HEK293 (cell line): ENCODE measurements around the gene TRAF4.

Source experiments
- CTCF ChIA-PET: fragments of 350-600 bp; formaldehyde crosslinking; extraction: SDS; loops from one replicate; lab custom pipeline; 2021; ENCODE audit warnings: antibody characterized with exemption; lab: Yijun Ruan, JAX
- POLR2A ChIA-PET: fragments of 300-600 bp; formaldehyde crosslinking; extraction: SDS; loops from one replicate; lab custom pipeline; 2020; ENCODE audit warnings: antibody characterized with exemption, inconsistent platforms; lab: Yijun Ruan, JAX
- H3K27ac ChIP-seq: fragments of 200-500 bp; sonication (Bioruptor generic); 2 replicates; pipeline ENCODE4 v1.5.1; 2014; ENCODE audit warnings: low read depth, low read length, control low read depth, inconsistent platforms; ENCODE audit errors: extremely low read depth
- H3K36me3 ChIP-seq, 2 experiments: fragments of 200-500 bp in 1 of 2; sonication (Bioruptor generic) in 1 of 2; 1 replicate in 1 of 2; 2 replicates in 1 of 2; pipeline ENCODE4 v1.5.1; 2014 to 2017; ENCODE audit warnings: inconsistent platforms in 2 of 2, low read length in 2 of 2; ENCODE audit not compliant: control insufficient read depth in 2 of 2, insufficient read depth in 1 of 2
- H3K4me1 ChIP-seq: fragments of 200-500 bp; sonication (Bioruptor generic); 2 replicates; pipeline ENCODE4 v1.5.1; 2014; ENCODE audit warnings: mild to moderate bottlenecking, low read length, inconsistent platforms; ENCODE audit not compliant: control insufficient read depth, insufficient read depth
- H3K4me3 ChIP-seq: 2 replicates; pipeline ENCODE4 v1.5.1; 2011; ENCODE audit warnings: low read depth, mild to moderate bottlenecking, control low read depth, low read length, moderate library complexity
- H3K9me3 ChIP-seq: fragments of 200-500 bp; sonication (Bioruptor generic); 2 replicates; pipeline ENCODE4 v1.5.1; 2014; ENCODE audit warnings: low read depth, low read length, inconsistent platforms; ENCODE audit not compliant: control insufficient read depth, insufficient read depth
- MEIS1 ChIP-seq: sonication (generic); formaldehyde crosslinking; IDR thresholded peaks from 2 replicates; pipeline ENCODE4 v1.8.1; 2022; ENCODE audit warnings: missing genetic modification reagents, mild to moderate bottlenecking, borderline replicate concordance
- RBAK ChIP-seq: fragments of 450-650 bp; formaldehyde crosslinking; IDR thresholded peaks from 2 replicates; pipeline ENCODE4 v1.5.1; 2016; ENCODE audit warnings: missing biosample characterization, missing genetic modification characterization
- TRIM28 ChIP-seq: IDR thresholded peaks from 2 replicates; pipeline ENCODE4 v1.6.1; 2011; ENCODE audit warnings: low read length, control low read depth, borderline replicate concordance
- ZBTB17 ChIP-seq: fragments of 450-650 bp; formaldehyde crosslinking; IDR thresholded peaks from 2 replicates; pipeline ENCODE4 v1.5.1; 2016; ENCODE audit warnings: missing biosample characterization, missing genetic modification characterization
- ZNF221 ChIP-seq: fragments of 450-650 bp; formaldehyde crosslinking; IDR thresholded peaks from 2 replicates; pipeline ENCODE4 v1.5.1; 2017; ENCODE audit warnings: missing biosample characterization, missing genetic modification characterization, borderline replicate concordance
- ZNF521 ChIP-seq: fragments of 450-650 bp; formaldehyde crosslinking; IDR thresholded peaks from 2 replicates; pipeline ENCODE4 v1.5.1; 2017; ENCODE audit warnings: missing biosample characterization, mild to moderate bottlenecking, missing genetic modification characterization
- ZNF555 ChIP-seq: fragments of 450-650 bp; formaldehyde crosslinking; conservative IDR thresholded peaks from 2 replicates; pipeline ENCODE4 v1.5.1; 2017; ENCODE audit warnings: missing biosample characterization, mild to moderate bottlenecking, missing genetic modification characterization, inconsistent platforms
- ZNF610 ChIP-seq: fragments of 450-650 bp; formaldehyde crosslinking; IDR thresholded peaks from 2 replicates; pipeline ENCODE4 v1.5.1; 2016; ENCODE audit warnings: missing biosample characterization, missing genetic modification characterization, borderline replicate concordance
- ZNF660 ChIP-seq: fragments of 450-650 bp; IDR thresholded peaks from 2 replicates; pipeline ENCODE4 v1.5.1; 2018; ENCODE audit warnings: missing biosample characterization, mild to moderate bottlenecking, missing genetic modification characterization
- TF ChIP-seq, protein P1 (sequence below): fragments of 450-650 bp; formaldehyde crosslinking; conservative IDR thresholded peaks from 2 replicates; pipeline ENCODE4 v1.5.1; 2016; ENCODE audit warnings: low read depth, missing biosample characterization, missing genetic modification characterization
- TF ChIP-seq, protein P2 (sequence below): fragments of 450-650 bp; formaldehyde crosslinking; conservative IDR thresholded peaks from 2 replicates; pipeline ENCODE4 v1.5.1; 2016; ENCODE audit warnings: low read depth, missing biosample characterization, missing genetic modification characterization
- TF ChIP-seq, protein P3 (sequence below): fragments of 450-650 bp; formaldehyde crosslinking; IDR thresholded peaks from 2 replicates; pipeline ENCODE4 v1.5.1; 2016; ENCODE audit warnings: missing biosample characterization, missing genetic modification characterization
- TF ChIP-seq, protein P4 (sequence below): fragments of 450-650 bp; IDR thresholded peaks from 2 replicates; pipeline ENCODE4 v1.5.1; 2018; ENCODE audit warnings: missing biosample characterization, mild to moderate bottlenecking, missing genetic modification characterization
- TF ChIP-seq, protein P5 (sequence below): fragments of 450-650 bp; formaldehyde crosslinking; IDR thresholded peaks from 2 replicates; pipeline ENCODE4 v1.5.1; 2016; ENCODE audit warnings: missing biosample characterization, missing genetic modification characterization, low read depth
- TF ChIP-seq, protein P6 (sequence below): fragments of 450-650 bp; formaldehyde crosslinking; IDR thresholded peaks from 2 replicates; pipeline ENCODE4 v1.5.1; 2016; ENCODE audit warnings: missing biosample characterization, missing genetic modification characterization, borderline replicate concordance

TRAF4 gene

DNA sequence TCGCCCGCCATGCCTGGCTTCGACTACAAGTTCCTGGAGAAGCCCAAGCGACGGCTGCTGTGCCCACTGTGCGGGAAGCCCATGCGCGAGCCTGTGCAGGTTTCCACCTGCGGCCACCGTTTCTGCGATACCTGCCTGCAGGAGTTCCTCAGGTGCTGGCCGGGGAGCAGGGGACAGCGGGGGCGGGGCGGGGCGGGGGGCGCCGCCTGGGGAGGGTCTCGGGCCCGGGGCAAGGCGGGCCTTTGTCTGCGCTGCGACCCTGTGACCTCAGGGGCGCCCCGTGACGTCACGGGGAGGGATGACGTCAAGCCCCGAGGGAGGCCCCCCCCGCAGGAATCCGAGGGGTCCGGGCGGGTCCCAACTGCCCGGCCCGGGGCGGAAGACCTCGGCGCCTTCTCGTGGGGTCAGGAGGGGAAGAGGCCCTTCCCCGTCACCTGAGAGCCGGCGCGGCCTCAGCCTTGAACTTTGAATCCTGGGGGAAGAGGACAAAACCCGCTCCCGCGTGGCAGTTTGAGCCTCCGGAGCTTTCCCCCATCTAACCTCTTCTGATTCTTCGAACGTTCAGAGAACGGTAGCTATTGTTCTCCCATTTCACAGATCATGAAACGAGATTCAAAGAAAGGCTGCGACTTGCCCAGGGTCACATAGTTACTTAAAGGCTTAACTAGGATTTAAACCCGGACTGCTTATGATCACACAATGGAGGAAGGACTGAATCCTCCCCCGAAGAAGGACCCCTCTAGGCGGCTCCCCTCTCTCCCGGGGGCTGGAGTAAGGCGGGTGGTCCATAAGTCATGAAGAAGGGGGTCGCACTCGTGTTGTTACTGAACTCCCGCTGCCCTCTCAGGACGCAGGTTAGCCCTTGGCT, 527 bp downstream of the TRAF4 start:
- Histone ChIP-seq H3K4me3 (peak overlapping the region; percentile 69), H3K27ac (peak overlapping the region; percentile 94), H3K36me3 (peaks cover 3 to 59% of the 10 kb centered on the region in 2 experiments; a peak in 2 of 3 replicates), H3K4me1 (peaks cover 11% of the 10 kb centered on the region; the same call in 1 of the 2 replicates), H3K9me3 (no peaks in the 10 kb centered on the region)
- CTCF ChIA-PET = interaction anchor here (0.6 to 16.7 kb wide), 5 partner anchors 19 to 174 kb away, joined by 3 to 445 read pairs (median 6); partner anchors contain the start of genes NEK8, RPL23A and TLCD1
- POLR2A ChIA-PET = interaction anchor here (0.6 to 14.1 kb wide), 16 partner anchors 9 to 207 kb away, joined by 3 to 448 read pairs (median 4); partner anchors contain the start of genes FAM222B, NEK8, PHF12 and RPL23A
- TF ChIP-seq, protein P1, sequence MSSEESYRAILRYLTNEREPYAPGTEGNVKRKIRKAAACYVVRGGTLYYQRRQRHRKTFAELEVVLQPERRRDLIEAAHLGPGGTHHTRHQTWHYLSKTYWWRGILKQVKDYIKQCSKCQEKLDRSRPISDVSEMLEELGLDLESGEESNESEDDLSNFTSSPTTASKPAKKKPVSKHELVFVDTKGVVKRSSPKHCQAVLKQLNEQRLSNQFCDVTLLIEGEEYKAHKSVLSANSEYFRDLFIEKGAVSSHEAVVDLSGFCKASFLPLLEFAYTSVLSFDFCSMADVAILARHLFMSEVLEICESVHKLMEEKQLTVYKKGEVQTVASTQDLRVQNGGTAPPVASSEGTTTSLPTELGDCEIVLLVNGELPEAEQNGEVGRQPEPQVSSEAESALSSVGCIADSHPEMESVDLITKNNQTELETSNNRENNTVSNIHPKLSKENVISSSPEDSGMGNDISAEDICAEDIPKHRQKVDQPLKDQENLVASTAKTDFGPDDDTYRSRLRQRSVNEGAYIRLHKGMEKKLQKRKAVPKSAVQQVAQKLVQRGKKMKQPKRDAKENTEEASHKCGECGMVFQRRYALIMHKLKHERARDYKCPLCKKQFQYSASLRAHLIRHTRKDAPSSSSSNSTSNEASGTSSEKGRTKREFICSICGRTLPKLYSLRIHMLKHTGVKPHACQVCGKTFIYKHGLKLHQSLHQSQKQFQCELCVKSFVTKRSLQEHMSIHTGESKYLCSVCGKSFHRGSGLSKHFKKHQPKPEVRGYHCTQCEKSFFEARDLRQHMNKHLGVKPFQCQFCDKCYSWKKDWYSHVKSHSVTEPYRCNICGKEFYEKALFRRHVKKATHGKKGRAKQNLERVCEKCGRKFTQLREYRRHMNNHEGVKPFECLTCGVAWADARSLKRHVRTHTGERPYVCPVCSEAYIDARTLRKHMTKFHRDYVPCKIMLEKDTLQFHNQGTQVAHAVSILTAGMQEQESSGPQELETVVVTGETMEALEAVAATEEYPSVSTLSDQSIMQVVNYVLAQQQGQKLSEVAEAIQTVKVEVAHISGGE (tag by site-specific recombination) = no peak
- TF ChIP-seq, protein P2, sequence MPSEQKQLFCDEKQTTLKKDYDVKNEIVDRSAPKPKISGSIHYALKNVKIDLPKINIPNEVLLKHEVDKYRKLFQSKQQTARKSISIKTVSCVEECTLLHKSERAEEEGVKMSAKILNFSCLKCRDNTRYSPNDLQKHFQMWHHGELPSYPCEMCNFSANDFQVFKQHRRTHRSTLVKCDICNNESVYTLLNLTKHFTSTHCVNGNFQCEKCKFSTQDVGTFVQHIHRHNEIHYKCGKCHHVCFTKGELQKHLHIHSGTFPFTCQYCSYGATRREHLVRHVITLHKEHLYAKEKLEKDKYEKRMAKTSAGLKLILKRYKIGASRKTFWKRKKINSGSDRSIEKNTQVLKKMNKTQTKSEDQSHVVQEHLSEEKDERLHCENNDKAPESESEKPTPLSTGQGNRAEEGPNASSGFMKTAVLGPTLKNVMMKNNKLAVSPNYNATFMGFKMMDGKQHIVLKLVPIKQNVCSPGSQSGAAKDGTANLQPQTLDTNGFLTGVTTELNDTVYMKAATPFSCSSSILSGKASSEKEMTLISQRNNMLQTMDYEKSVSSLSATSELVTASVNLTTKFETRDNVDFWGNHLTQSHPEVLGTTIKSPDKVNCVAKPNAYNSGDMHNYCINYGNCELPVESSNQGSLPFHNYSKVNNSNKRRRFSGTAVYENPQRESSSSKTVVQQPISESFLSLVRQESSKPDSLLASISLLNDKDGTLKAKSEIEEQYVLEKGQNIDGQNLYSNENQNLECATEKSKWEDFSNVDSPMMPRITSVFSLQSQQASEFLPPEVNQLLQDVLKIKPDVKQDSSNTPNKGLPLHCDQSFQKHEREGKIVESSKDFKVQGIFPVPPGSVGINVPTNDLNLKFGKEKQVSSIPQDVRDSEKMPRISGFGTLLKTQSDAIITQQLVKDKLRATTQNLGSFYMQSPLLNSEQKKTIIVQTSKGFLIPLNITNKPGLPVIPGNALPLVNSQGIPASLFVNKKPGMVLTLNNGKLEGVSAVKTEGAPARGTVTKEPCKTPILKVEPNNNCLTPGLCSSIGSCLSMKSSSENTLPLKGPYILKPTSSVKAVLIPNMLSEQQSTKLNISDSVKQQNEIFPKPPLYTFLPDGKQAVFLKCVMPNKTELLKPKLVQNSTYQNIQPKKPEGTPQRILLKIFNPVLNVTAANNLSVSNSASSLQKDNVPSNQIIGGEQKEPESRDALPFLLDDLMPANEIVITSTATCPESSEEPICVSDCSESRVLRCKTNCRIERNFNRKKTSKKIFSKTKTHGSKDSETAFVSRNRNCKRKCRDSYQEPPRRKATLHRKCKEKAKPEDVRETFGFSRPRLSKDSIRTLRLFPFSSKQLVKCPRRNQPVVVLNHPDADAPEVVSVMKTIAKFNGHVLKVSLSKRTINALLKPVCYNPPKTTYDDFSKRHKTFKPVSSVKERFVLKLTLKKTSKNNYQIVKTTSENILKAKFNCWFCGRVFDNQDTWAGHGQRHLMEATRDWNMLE (tag by site-specific recombination) = no peak
- TF ChIP-seq, protein P3, sequence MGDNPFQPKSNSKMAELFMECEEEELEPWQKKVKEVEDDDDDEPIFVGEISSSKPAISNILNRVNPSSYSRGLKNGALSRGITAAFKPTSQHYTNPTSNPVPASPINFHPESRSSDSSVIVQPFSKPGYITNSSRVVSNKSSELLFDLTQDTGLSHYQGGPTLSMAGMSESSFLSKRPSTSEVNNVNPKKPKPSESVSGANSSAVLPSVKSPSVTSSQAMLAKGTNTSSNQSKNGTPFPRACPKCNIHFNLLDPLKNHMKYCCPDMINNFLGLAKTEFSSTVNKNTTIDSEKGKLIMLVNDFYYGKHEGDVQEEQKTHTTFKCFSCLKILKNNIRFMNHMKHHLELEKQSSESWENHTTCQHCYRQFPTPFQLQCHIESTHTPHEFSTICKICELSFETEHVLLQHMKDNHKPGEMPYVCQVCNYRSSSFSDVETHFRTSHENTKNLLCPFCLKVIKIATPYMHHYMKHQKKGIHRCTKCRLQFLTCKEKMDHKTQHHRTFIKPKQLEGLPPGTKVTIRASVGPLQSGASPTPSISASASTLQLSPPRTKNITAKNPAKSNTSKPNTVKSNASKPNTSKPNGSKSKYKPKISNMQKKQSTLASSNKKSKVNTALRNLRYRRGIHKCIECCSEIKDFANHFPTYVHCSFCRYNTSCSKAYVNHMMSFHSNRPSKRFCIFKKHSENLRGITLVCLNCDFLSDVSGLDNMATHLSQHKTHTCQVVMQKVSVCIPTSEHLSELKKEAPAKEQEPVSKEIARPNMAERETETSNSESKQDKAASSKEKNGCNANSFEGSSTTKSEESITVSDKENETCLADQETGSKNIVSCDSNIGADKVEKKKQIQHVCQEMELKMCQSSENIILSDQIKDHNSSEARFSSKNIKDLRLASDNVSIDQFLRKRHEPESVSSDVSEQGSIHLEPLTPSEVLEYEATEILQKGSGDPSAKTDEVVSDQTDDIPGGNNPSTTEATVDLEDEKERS (tag by site-specific recombination) = no peak
- no peak for TF ChIP-seq ZNF521
- TF ChIP-seq, protein P4, sequence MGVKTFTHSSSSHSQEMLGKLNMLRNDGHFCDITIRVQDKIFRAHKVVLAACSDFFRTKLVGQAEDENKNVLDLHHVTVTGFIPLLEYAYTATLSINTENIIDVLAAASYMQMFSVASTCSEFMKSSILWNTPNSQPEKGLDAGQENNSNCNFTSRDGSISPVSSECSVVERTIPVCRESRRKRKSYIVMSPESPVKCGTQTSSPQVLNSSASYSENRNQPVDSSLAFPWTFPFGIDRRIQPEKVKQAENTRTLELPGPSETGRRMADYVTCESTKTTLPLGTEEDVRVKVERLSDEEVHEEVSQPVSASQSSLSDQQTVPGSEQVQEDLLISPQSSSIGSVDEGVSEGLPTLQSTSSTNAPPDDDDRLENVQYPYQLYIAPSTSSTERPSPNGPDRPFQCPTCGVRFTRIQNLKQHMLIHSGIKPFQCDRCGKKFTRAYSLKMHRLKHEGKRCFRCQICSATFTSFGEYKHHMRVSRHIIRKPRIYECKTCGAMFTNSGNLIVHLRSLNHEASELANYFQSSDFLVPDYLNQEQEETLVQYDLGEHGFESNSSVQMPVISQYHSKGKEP (tag by site-specific recombination) = 0 out of 2 replicates have a peak, but pooled peaks have one; percentile 5
- no peak for TF ChIP-seq ZNF555
- no peak for TF ChIP-seq RBAK (tag by site-specific recombination)
- TF ChIP-seq ZNF221 = no peak
- TF ChIP-seq, protein P5, sequence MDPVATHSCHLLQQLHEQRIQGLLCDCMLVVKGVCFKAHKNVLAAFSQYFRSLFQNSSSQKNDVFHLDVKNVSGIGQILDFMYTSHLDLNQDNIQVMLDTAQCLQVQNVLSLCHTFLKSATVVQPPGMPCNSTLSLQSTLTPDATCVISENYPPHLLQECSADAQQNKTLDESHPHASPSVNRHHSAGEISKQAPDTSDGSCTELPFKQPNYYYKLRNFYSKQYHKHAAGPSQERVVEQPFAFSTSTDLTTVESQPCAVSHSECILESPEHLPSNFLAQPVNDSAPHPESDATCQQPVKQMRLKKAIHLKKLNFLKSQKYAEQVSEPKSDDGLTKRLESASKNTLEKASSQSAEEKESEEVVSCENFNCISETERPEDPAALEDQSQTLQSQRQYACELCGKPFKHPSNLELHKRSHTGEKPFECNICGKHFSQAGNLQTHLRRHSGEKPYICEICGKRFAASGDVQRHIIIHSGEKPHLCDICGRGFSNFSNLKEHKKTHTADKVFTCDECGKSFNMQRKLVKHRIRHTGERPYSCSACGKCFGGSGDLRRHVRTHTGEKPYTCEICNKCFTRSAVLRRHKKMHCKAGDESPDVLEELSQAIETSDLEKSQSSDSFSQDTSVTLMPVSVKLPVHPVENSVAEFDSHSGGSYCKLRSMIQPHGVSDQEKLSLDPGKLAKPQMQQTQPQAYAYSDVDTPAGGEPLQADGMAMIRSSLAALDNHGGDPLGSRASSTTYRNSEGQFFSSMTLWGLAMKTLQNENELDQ = no peak
- TF ChIP-seq, protein P6, sequence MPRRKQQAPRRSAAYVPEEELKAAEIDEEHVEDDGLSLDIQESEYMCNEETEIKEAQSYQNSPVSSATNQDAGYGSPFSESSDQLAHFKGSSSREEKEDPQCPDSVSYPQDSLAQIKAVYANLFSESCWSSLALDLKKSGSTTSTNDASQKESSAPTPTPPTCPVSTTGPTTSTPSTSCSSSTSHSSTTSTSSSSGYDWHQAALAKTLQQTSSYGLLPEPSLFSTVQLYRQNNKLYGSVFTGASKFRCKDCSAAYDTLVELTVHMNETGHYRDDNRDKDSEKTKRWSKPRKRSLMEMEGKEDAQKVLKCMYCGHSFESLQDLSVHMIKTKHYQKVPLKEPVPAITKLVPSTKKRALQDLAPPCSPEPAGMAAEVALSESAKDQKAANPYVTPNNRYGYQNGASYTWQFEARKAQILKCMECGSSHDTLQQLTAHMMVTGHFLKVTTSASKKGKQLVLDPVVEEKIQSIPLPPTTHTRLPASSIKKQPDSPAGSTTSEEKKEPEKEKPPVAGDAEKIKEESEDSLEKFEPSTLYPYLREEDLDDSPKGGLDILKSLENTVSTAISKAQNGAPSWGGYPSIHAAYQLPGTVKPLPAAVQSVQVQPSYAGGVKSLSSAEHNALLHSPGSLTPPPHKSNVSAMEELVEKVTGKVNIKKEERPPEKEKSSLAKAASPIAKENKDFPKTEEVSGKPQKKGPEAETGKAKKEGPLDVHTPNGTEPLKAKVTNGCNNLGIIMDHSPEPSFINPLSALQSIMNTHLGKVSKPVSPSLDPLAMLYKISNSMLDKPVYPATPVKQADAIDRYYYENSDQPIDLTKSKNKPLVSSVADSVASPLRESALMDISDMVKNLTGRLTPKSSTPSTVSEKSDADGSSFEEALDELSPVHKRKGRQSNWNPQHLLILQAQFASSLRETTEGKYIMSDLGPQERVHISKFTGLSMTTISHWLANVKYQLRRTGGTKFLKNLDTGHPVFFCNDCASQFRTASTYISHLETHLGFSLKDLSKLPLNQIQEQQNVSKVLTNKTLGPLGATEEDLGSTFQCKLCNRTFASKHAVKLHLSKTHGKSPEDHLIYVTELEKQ = no peak
- TF ChIP-seq ZNF610 = no peak
- TF ChIP-seq ZNF660 (tag by site-specific recombination) = no peak
- TF ChIP-seq MEIS1 = 0 out of 2 replicates have a peak, but pooled peaks have one; percentile 1
- no peak for TF ChIP-seq ZBTB17 (tag by site-specific recombination)
- no peak for TF ChIP-seq TRIM28
